Gastrocnemius medialis (tissue), 4 donors: Measurements from ENCODE around the gene HPCAL1.

Experiments used
- CTCF ChIP-seq, 5 experiments: fragments of 450-650 bp in 3 of 5; fragments of 200-600 bp in 2 of 5; sonication (generic) in 2 of 5; IDR thresholded peaks in 4 of 5; conservative IDR thresholded peaks in 1 of 5; 1 replicate in 4 of 5; 2 replicates in 1 of 5; pipeline ENCODE4 v1.5.1; 2016 to 2019; ENCODE audit warnings: antibody characterized with exemption in 5 of 5, mild to moderate bottlenecking in 3 of 5, moderate library complexity in 3 of 5
- POLR2A ChIP-seq, 2 donors: fragments of 450-650 bp; IDR thresholded peaks; one replicate each; pipeline ENCODE4 v1.6.1; 2017; ENCODE audit warnings: antibody characterized with exemption in 2 of 2, mild to moderate bottlenecking in 2 of 2, moderate library complexity in 2 of 2

GRCh38 chr2:10336283-10336682, 33.6 kb downstream of the HPCAL1 start:
- TF ChIP-seq POLR2A (IDR thresholded peaks at IDR 0.05) (no peak), CTCF (IDR thresholded peaks at IDR 0.05 in 4 of 5, conservative IDR thresholded peaks at IDR 0.05 in 1 of 5) (no peak)
